BLaER1 treated with 17β-estradiol and CSF1 and Interleukin-3, amounts not matched to agents 10 nM and 100 nM (cell line): ENCODE results near the gene SSTR4.
"Not testable (repeated sequence)": the region's sequence is repeated elsewhere in the genome, so short reads cannot be mapped to it uniquely, and the experiment has no call there.

Experiments used
- H3K27ac ChIP-seq, 11 experiments: shearing (Covaris generic); formaldehyde crosslinking; 2 replicates each; pipeline ENCODE4 v1.8.1; 2022
- H3K27me3 ChIP-seq, 11 experiments: shearing (Covaris generic); formaldehyde crosslinking; 2 replicates each; pipeline ENCODE4 v1.8.1; 2022
- H3K36me3 ChIP-seq, 11 experiments: shearing (Covaris generic); formaldehyde crosslinking; 2 replicates each; pipeline ENCODE4 v1.8.1; 2022
- H3K4me1 ChIP-seq, 10 experiments: shearing (Covaris generic); formaldehyde crosslinking; 2 replicates each; pipeline ENCODE4 v1.8.1; 2022
- H3K4me2 ChIP-seq, 11 experiments: shearing (Covaris generic); formaldehyde crosslinking; 2 replicates each; pipeline ENCODE4 v1.8.1; 2022
- H3K4me3 ChIP-seq, 10 experiments: shearing (Covaris generic); formaldehyde crosslinking; 2 replicates each; pipeline ENCODE4 v1.8.1; 2022
- H3K9ac ChIP-seq, 11 experiments: shearing (Covaris generic); formaldehyde crosslinking; 2 replicates each; pipeline ENCODE4 v1.8.1; 2022
- H3K9me3 ChIP-seq, 11 experiments: shearing (Covaris generic); formaldehyde crosslinking; replicated peaks in 1 of 11; 2 replicates each; pipeline ENCODE4 v1.8.1; 2022
- H4K20me1 ChIP-seq, 11 experiments: shearing (Covaris generic); formaldehyde crosslinking; 2 replicates each; pipeline ENCODE4 v1.8.1; 2022
- Cebpa-rat ChIP-seq, 11 experiments: shearing (Covaris generic); IDR thresholded peaks; 2 replicates each; pipeline ENCODE4 v1.8.1; 2022

The SSTR4 gene

GRCh38 chr20:23022849-23023248, 12.3 kb upstream of the SSTR4 start:
- Histone ChIP-seq H3K9ac (no peak overlapping the region), H4K20me1 (no peaks in the 10 kb centered on the region), H3K4me1 (peaks cover 0 to 49% (median 15%) of the 10 kb centered on the region in 10 experiments; a peak in 15 of 20 replicates), H3K4me2 (no peak overlapping the region), H3K9me3 (no peaks in the 10 kb centered on the region), H3K27ac (no peak overlapping the region), H3K27me3 (no peaks in the 10 kb centered on the region), H3K36me3 (no peaks in the 10 kb centered on the region), H3K4me3 (no peak overlapping the region)
- no peak for TF ChIP-seq Cebpa-rat (IDR thresholded peaks at IDR 0.05)

DNA sequence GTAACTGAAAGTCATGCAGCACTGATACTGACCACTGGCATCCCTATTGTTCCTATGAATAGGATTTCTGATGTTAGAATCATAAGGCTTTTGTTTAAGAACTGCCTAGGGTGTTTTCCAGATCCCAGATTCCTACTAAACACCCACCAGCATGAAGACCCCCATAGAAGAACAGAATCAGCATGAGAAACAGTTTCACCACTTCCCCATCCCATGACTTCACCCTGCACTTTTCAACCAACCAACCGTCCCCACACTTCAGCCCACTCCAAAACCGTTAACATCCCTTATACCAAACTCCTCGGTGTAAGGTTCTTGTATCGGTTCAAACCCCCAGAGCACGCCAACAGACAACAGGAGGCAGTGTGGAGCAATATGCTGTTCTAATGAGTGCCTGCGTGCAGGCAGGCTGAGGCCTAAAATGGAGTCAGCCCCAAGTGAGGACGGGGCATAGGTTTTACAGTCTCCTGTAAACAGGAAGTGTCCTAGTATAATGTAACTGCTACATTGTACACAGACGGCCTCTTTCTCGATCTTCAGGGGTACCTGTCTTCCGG, 11.4 kb upstream of the SSTR4 start:
- no peak overlapping the region for H3K9ac ChIP-seq
- no peak overlapping the region for H3K4me3 ChIP-seq
- no peaks in the 10 kb centered on the region for H3K27me3 ChIP-seq
- peaks cover 0 to 58% (median 20%) of the 10 kb centered on the region in 10 experiments; a peak in 15 of 20 replicates for H3K4me1 ChIP-seq
- H3K9me3 ChIP-seq: no peaks in the 10 kb centered on the region
- no peaks in the 10 kb centered on the region for H3K36me3 ChIP-seq
- peak overlapping the region in 4 of 11 experiments; percentile 0 to 73 (median 36); a peak in 4 of 22 replicates for H3K27ac ChIP-seq
- no peaks in the 10 kb centered on the region for H4K20me1 ChIP-seq
- peak overlapping the region in 3 of 11 experiments; percentile 12 to 24 (median 20); a peak in 5 of 22 replicates for H3K4me2 ChIP-seq
- no peak for TF ChIP-seq Cebpa-rat (IDR thresholded peaks at IDR 0.05)

GRCh38 chr20:23024701-23025100, 10.4 kb upstream of the SSTR4 start:
- H3K9me3 ChIP-seq: no peaks in the 10 kb centered on the region
- no peaks in the 10 kb centered on the region for H3K36me3 ChIP-seq
- H3K27ac ChIP-seq: peak overlapping the region in 3 of 11 experiments; percentile 3 to 73 (median 52); a peak in 5 of 22 replicates
- H3K27me3 ChIP-seq: no peaks in the 10 kb centered on the region
- no peak overlapping the region for H3K9ac ChIP-seq
- no peak for TF ChIP-seq Cebpa-rat (IDR thresholded peaks at IDR 0.05)
- peak overlapping the region in 1 of 11 experiments; percentile 24; a peak in 2 of 22 replicates for H3K4me2 ChIP-seq
- no peaks in the 10 kb centered on the region for H4K20me1 ChIP-seq
- H3K4me1 ChIP-seq: peaks cover 0 to 68% (median 20%) of the 10 kb centered on the region in 10 experiments; a peak in 15 of 20 replicates
- H3K4me3 ChIP-seq: no peak overlapping the region

DNA sequence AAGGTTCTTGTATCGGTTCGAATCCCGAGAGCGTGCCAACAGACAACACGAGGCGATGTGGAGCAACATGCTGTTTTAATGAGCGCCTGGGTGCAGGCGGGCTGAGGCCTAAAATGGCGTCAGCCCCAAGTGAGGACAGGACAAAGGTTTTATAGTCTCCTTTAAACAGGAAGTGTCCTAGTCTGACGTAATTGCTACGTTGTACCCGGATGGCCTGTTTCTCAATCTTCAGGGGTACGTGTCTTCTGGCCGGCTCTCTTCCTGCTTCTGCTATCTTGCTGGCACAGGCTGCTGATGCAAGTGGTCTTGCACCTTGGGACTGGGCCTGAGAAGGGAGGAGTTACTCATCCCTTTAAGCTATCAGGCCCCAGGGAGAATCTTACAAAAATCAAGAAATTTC, 9.6 kb upstream of the SSTR4 start:
- not testable (repeated sequence) for H4K20me1 ChIP-seq, H3K9me3 ChIP-seq, H3K27me3 ChIP-seq, H3K36me3 ChIP-seq, H3K4me3 ChIP-seq
- peak overlapping the region in 8 of 11 experiments; percentile 7 to 89 (median 56); a peak in 12 of 22 replicates for H3K4me2 ChIP-seq
- TF ChIP-seq Cebpa-rat (IDR thresholded peaks at IDR 0.05): peak in 3 of 11 experiments; percentile 32 to 36 (median 35); a peak in 1 of 22 replicates
- H3K4me1 ChIP-seq: peaks cover 0 to 70% (median 20%) of the 10 kb centered on the region in 10 experiments; a peak in 15 of 20 replicates
- H3K27ac ChIP-seq: peak overlapping the region in 4 of 11 experiments; percentile 8 to 73 (median 48); a peak in 7 of 22 replicates
- H3K9ac ChIP-seq: peak overlapping the region in 1 of 11 experiments; percentile 17; a peak in 1 of 22 replicates

DNA sequence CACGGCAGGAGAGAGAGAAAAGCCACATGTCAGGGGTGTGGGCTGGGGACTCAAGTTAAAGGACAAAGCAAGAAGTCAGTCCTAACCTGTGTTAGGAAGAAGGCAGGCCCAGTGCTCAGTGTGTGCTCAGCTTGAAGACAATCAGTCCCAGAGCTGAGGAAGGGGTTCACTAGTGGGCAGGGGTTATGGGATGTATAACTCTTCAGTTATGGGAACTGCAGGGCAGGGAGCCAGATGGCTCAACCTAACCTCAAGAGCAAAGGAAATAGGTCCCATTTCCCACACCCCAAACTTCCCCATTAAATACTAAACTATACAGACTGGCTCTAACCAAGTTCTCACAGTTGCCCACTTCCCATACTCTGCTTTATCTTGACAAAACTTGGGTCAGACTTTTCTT, 7.4 kb upstream of the SSTR4 start:
- no peaks in the 10 kb centered on the region for H3K27me3 ChIP-seq
- H3K9ac ChIP-seq: no peak overlapping the region; a peak in 1 of 22 replicates
- H3K9me3 ChIP-seq: no peaks in the 10 kb centered on the region
- peak overlapping the region in 8 of 11 experiments; percentile 0 to 89 (median 66); a peak in 14 of 22 replicates for H3K4me2 ChIP-seq
- H3K4me1 ChIP-seq: peaks cover 8 to 73% (median 29%) of the 10 kb centered on the region in 10 experiments
- H3K36me3 ChIP-seq: no peaks in the 10 kb centered on the region
- peak overlapping the region in 7 of 11 experiments; percentile 1 to 73 (median 33); a peak in 9 of 22 replicates for H3K27ac ChIP-seq
- H3K4me3 ChIP-seq: no peak overlapping the region
- H4K20me1 ChIP-seq: no peaks in the 10 kb centered on the region
- TF ChIP-seq Cebpa-rat (IDR thresholded peaks at IDR 0.05): no peak

DNA sequence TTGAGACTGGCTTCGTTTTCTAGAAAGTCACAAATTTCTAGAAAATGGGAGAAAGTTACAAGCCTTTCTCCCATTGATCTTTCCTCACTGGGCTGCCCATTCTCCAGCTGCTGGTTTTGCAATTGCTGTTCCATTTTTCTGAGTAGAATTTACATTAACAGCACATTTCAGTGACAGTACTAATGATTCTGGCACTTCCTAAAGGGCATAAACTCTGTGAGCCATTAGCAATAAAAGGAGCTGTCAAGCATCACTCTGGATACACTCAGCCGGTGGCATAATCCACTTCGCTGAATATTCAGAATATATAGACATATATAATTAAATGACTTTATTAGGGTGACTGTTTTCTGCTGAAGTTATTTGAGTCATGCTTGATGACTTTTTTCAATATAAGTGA, 6.7 kb upstream of the SSTR4 start:
- H3K36me3 ChIP-seq: no peaks in the 10 kb centered on the region
- peak overlapping the region in 8 of 11 experiments; percentile 0 to 89 (median 66); a peak in 14 of 22 replicates for H3K4me2 ChIP-seq
- H3K4me1 ChIP-seq: peaks cover 14 to 79% (median 36%) of the 10 kb centered on the region in 10 experiments
- no peaks in the 10 kb centered on the region for H3K27me3 ChIP-seq
- H3K27ac ChIP-seq: peak overlapping the region in 2 of 11 experiments; percentile 39 to 45; a peak in 2 of 22 replicates
- TF ChIP-seq Cebpa-rat (IDR thresholded peaks at IDR 0.05): no peak
- no peaks in the 10 kb centered on the region for H3K9me3 ChIP-seq
- no peak overlapping the region for H3K4me3 ChIP-seq
- H4K20me1 ChIP-seq: no peaks in the 10 kb centered on the region
- no peak overlapping the region for H3K9ac ChIP-seq

- Histone ChIP-seq H3K4me1 (peaks cover 15 to 79% (median 37%) of the 10 kb centered on the region in 10 experiments), H3K9me3 (peaks cover 0 to 7% (median 0%) of the 10 kb centered on the region in 11 experiments; a peak in 7 of 22 replicates), H3K27ac (no peak overlapping the region), H3K36me3 (no peaks in the 10 kb centered on the region), H3K4me2 (peak overlapping the region in 4 of 11 experiments; percentile 67 to 89 (median 78); a peak in 8 of 22 replicates), H4K20me1 (no peaks in the 10 kb centered on the region), H3K4me3 (no peak overlapping the region), H3K27me3 (no peaks in the 10 kb centered on the region), H3K9ac (no peak overlapping the region)
- no peak for TF ChIP-seq Cebpa-rat (IDR thresholded peaks at IDR 0.05)
Observed at GRCh38 chr20:23029324-23029723, 5.8 kb upstream of the SSTR4 start.

DNA sequence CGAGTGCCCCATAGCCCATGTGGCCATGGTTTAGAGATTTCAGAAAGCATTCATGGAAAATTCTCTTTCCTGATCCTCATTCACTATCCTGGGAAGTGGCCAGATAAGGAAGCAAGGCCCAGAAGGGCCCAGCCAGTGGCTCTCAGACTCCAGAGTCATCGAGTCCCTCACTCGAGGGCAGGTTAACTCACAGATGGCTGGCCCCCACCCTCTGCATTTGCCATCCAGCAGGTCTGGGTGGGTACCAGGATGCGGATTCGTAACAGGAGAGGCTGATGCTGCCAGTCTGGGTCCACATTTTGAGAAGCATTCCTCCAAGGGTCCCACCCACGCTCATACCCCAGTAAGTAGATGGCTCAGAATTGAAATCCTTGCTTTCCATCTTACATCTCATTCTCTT, 3.8 kb upstream of the SSTR4 start:
- H3K4me3 ChIP-seq: no peak overlapping the region
- no peak overlapping the region for H3K27ac ChIP-seq
- peaks cover 15 to 60% (median 31%) of the 10 kb centered on the region in 10 experiments for H3K4me1 ChIP-seq
- TF ChIP-seq Cebpa-rat (IDR thresholded peaks at IDR 0.05): no peak
- no peaks in the 10 kb centered on the region for H3K36me3 ChIP-seq
- peaks cover 5 to 26% (median 17%) of the 10 kb centered on the region in 11 experiments; a peak in 14 of 22 replicates for H3K9me3 ChIP-seq
- H3K27me3 ChIP-seq: no peaks in the 10 kb centered on the region
- no peaks in the 10 kb centered on the region for H4K20me1 ChIP-seq
- H3K9ac ChIP-seq: no peak overlapping the region
- H3K4me2 ChIP-seq: no peak overlapping the region

- H3K27ac ChIP-seq: peak overlapping the region in 7 of 11 experiments; percentile 9 to 41 (median 24); a peak in 9 of 22 replicates
- no peaks in the 10 kb centered on the region for H4K20me1 ChIP-seq
- H3K4me3 ChIP-seq: no peak overlapping the region
- no peak for TF ChIP-seq Cebpa-rat (IDR thresholded peaks at IDR 0.05)
- no peaks in the 10 kb centered on the region for H3K36me3 ChIP-seq
- H3K9me3 ChIP-seq: peaks cover 5 to 26% (median 17%) of the 10 kb centered on the region in 11 experiments; a peak in 14 of 22 replicates
- H3K27me3 ChIP-seq: peaks cover 0 to 5% (median 0%) of the 10 kb centered on the region in 11 experiments; a peak in 1 of 22 replicates
- peaks cover 22 to 52% (median 35%) of the 10 kb centered on the region in 10 experiments for H3K4me1 ChIP-seq
- peak overlapping the region; percentile 51 to 85 (median 70) for H3K4me2 ChIP-seq
- peak overlapping the region in 4 of 11 experiments; percentile 2 to 34 (median 24); a peak in 4 of 22 replicates for H3K9ac ChIP-seq
Observed at GRCh38 chr20:23032056-23032749, 2.9 kb upstream of the SSTR4 start.
